Mesenchymal stem cell (in vitro differentiated cells and primary cell): Measurements from ENCODE around the gene PRKCA.

Experiments used
- DNase-seq: peaks from one replicate; pipeline ENCODE4 v3.0.0-alpha.2; 2013
- H2AFZ ChIP-seq: one replicate; pipeline ENCODE4 v1.6.1; 2013; ENCODE audit warnings: low read depth, mild to moderate bottlenecking, control low read depth, inconsistent platforms, low read length, moderate library complexity
- H2AK5ac ChIP-seq: 2 replicates; pipeline ENCODE4 v1.6.1; 2013; ENCODE audit warnings: low read length, moderate library complexity, mild to moderate bottlenecking, inconsistent platforms; ENCODE audit not compliant: severe bottlenecking
- H2BK120ac ChIP-seq: one replicate; pipeline ENCODE4 v1.6.1; 2013; ENCODE audit warnings: low read depth, mild to moderate bottlenecking, inconsistent platforms, low read length, moderate library complexity
- H2BK12ac ChIP-seq, 2 experiments: one replicate each; pipeline ENCODE4 v1.6.1; 2013; ENCODE audit warnings: inconsistent platforms in 2 of 2, low read length in 2 of 2, mild to moderate bottlenecking in 2 of 2, moderate library complexity in 2 of 2, control low read depth in 1 of 2
- H2BK15ac ChIP-seq: one replicate; pipeline ENCODE4 v1.6.1; 2013; ENCODE audit warnings: mild to moderate bottlenecking, low read depth, inconsistent platforms; ENCODE audit not compliant: poor library complexity, severe bottlenecking
- H2BK5ac ChIP-seq: 2 replicates; pipeline ENCODE4 v1.6.1; 2013; ENCODE audit warnings: low read depth, mild to moderate bottlenecking, low read length, control low read depth, inconsistent platforms; ENCODE audit not compliant: poor library complexity, severe bottlenecking
- H3K14ac ChIP-seq, 2 experiments: one replicate each; pipeline ENCODE4 v1.6.1; 2013; ENCODE audit warnings: inconsistent platforms in 2 of 2, low read length in 2 of 2, control low read depth in 1 of 2, mild to moderate bottlenecking in 1 of 2, moderate library complexity in 1 of 2
- H3K18ac ChIP-seq, 2 experiments: one replicate each; pipeline ENCODE4 v1.6.1; 2013; ENCODE audit warnings: inconsistent platforms in 2 of 2, low read length in 2 of 2, control low read depth in 1 of 2, low read depth in 1 of 2, mild to moderate bottlenecking in 1 of 2
- H3K23ac ChIP-seq, 2 experiments: one replicate each; pipeline ENCODE4 v1.6.1; 2013; ENCODE audit warnings: inconsistent platforms in 2 of 2, low read length in 2 of 2, mild to moderate bottlenecking in 2 of 2, moderate library complexity in 2 of 2, control low read depth in 1 of 2
- H3K27ac ChIP-seq: 2 replicates; pipeline ENCODE4 v1.5.1; 2013; ENCODE audit warnings: mild to moderate bottlenecking, moderate library complexity, low read length, control low read depth, inconsistent platforms; ENCODE audit not compliant: poor library complexity, severe bottlenecking
- H3K27me3 ChIP-seq, 2 experiments: 2 replicates each; pipeline versions ENCODE4 v1.6.1 to v1.7.0; 2013; ENCODE audit warnings: low read length in 2 of 2, mild to moderate bottlenecking in 2 of 2, moderate library complexity in 2 of 2, control low read depth in 1 of 2, inconsistent platforms in 1 of 2; ENCODE audit not compliant: control insufficient read depth in 1 of 2, insufficient read depth in 1 of 2
- H3K36me3 ChIP-seq, 2 experiments: 2 replicates each; pipeline versions ENCODE4 v1.6.1 to v1.7.0; 2013; ENCODE audit warnings: low read length in 2 of 2, control low read depth in 1 of 2, inconsistent platforms in 1 of 2, low read depth in 1 of 2, mild to moderate bottlenecking in 1 of 2; ENCODE audit not compliant: insufficient read depth in 2 of 2, control insufficient read depth in 1 of 2
- H3K4ac ChIP-seq, 2 experiments: one replicate each; pipeline ENCODE4 v1.6.1; 2013; ENCODE audit warnings: inconsistent platforms in 2 of 2, low read length in 2 of 2, mild to moderate bottlenecking in 2 of 2, moderate library complexity in 2 of 2, control low read depth in 1 of 2, low read depth in 1 of 2
- H3K4me1 ChIP-seq: 2 replicates; pipeline ENCODE4 v1.6.1; 2013; ENCODE audit warnings: low read depth, low read length, control low read depth; ENCODE audit not compliant: control insufficient read depth, insufficient read depth
- H3K4me2 ChIP-seq: 2 replicates; pipeline ENCODE4 v1.6.1; 2013; ENCODE audit warnings: low read length, mild to moderate bottlenecking, inconsistent platforms; ENCODE audit not compliant: poor library complexity, severe bottlenecking
- H3K4me3 ChIP-seq, 2 experiments: 2 replicates each; pipeline versions ENCODE4 v1.5.1 to v1.7.0; 2013; ENCODE audit warnings: low read length in 2 of 2, mild to moderate bottlenecking in 2 of 2, control low read depth in 1 of 2, low read depth in 1 of 2; ENCODE audit not compliant: insufficient read depth in 1 of 2
- H3K79me1 ChIP-seq: replicated peaks from 2 replicates; pipeline ENCODE4 v1.6.1; 2013; ENCODE audit warnings: mild to moderate bottlenecking, control low read depth, low read length, inconsistent platforms; ENCODE audit not compliant: poor library complexity, severe bottlenecking
- H3K9ac ChIP-seq: 2 replicates; pipeline ENCODE4 v1.7.0; 2013; ENCODE audit warnings: mild to moderate bottlenecking, low read length, moderate library complexity
- H3K9me3 ChIP-seq: 2 replicates; pipeline ENCODE4 v1.7.0; 2013; ENCODE audit warnings: mild to moderate bottlenecking, low read length; ENCODE audit not compliant: control insufficient read depth
- H4K8ac ChIP-seq: one replicate; pipeline ENCODE4 v1.6.1; 2013; ENCODE audit warnings: inconsistent platforms, mild to moderate bottlenecking, low read length, moderate library complexity
- H4K91ac ChIP-seq: one replicate; pipeline ENCODE4 v1.6.1; 2013; ENCODE audit warnings: mild to moderate bottlenecking, low read length, inconsistent platforms
- WGBS: methylation state at CpG from one replicate; pipeline ENCODE4 v1.1.7; 2013; ENCODE audit warnings: mixed read lengths; 5-methylcytosine and 5-hydroxymethylcytosine counted together

PRKCA gene

GRCh38 chr17:66654106-66654740, 351.8 kb downstream of the PRKCA start:
- Histone ChIP-seq H3K36me3 (peaks cover 9 to 18% of the 10 kb centered on the region in 2 experiments), H2AFZ (no peak overlapping the region), H2BK120ac (no peak overlapping the region), H3K14ac (no peak overlapping the region), H3K27me3 (no peaks in the 10 kb centered on the region), H2BK12ac (no peak overlapping the region), H2BK5ac (no peak overlapping the region), H3K4ac (no peak overlapping the region), H4K91ac (no peak overlapping the region), H2BK15ac (no peak overlapping the region), H3K79me1 (peaks cover 16% of the 10 kb centered on the region), H3K9ac (peak overlapping the region; percentile 45), H2AK5ac (no peak overlapping the region), H3K18ac (peak overlapping the region in 1 of 2 experiments; percentile 29), H3K4me1 (peaks cover 4% of the 10 kb centered on the region), H3K23ac (no peak overlapping the region), H3K9me3 (no peaks in the 10 kb centered on the region), H3K4me2 (no peak overlapping the region), H3K27ac (no peak overlapping the region), H4K8ac (no peak overlapping the region), H3K4me3 (peak overlapping the region in 1 of 2 experiments; percentile 25)
- peak; percentile 51 for DNase-seq
- 84% methylated on average over 8 of the region's 9 CpGs for WGBS

DNA sequence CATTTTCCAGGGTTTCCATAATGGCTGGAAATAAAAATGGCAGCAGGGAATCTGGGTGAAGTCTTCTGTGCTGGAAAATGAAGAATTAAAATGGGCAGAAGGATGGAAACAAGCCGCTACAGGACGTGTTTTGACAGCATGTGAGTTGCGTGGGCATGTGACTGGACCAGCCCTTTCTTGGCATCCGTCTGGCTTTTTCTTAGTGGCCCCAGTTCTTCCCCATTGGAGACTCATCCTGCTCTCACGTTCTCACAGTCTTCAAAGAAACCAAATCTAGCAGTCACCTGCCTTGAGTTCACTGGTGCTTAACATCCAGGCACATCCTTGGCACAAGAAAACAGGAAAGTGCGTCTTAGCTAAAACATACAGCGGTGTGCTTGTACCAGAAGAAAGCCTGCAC, 352.4 kb downstream of the PRKCA start:
- no peak overlapping the region for H3K14ac ChIP-seq
- no peak overlapping the region for H2BK12ac ChIP-seq
- WGBS = 98% methylated on average over 7 of the region's 7 CpGs
- H2BK120ac ChIP-seq = no peak overlapping the region
- H2AFZ ChIP-seq = no peak overlapping the region
- H2AK5ac ChIP-seq = no peak overlapping the region
- H3K4me1 ChIP-seq = peaks cover 4% of the 10 kb centered on the region
- no peak overlapping the region for H2BK15ac ChIP-seq
- H3K27me3 ChIP-seq = no peaks in the 10 kb centered on the region
- H3K18ac ChIP-seq = peak overlapping the region in 1 of 2 experiments; percentile 29
- DNase-seq = no peak
- peaks cover 15% of the 10 kb centered on the region for H3K79me1 ChIP-seq
- H3K4ac ChIP-seq = no peak overlapping the region
- H2BK5ac ChIP-seq = no peak overlapping the region
- H4K91ac ChIP-seq = no peak overlapping the region
- H3K36me3 ChIP-seq = peaks cover 9 to 22% of the 10 kb centered on the region in 2 experiments
- no peak overlapping the region for H3K4me2 ChIP-seq
- H3K9me3 ChIP-seq = no peaks in the 10 kb centered on the region
- no peak overlapping the region for H3K27ac ChIP-seq
- peak overlapping the region; percentile 45 for H3K9ac ChIP-seq
- H3K4me3 ChIP-seq = peak overlapping the region in 1 of 2 experiments; percentile 25
- H3K23ac ChIP-seq = no peak overlapping the region
- no peak overlapping the region for H4K8ac ChIP-seq

GRCh38 chr17:66655461-66655860, 353.0 kb downstream of the PRKCA start:
- Histone ChIP-seq H2BK5ac (no peak overlapping the region), H4K8ac (no peak overlapping the region), H3K4me2 (no peak overlapping the region), H2BK120ac (no peak overlapping the region), H3K27ac (no peak overlapping the region), H4K91ac (no peak overlapping the region), H2AK5ac (no peak overlapping the region), H3K18ac (no peak overlapping the region), H2AFZ (no peak overlapping the region), H3K4me1 (peaks cover 4% of the 10 kb centered on the region), H3K23ac (no peak overlapping the region), H2BK15ac (no peak overlapping the region), H3K4me3 (no peak overlapping the region), H3K79me1 (peaks cover 13% of the 10 kb centered on the region), H3K4ac (no peak overlapping the region), H3K9ac (no peak overlapping the region), H3K27me3 (no peaks in the 10 kb centered on the region), H3K14ac (no peak overlapping the region), H3K36me3 (peaks cover 9 to 22% of the 10 kb centered on the region in 2 experiments), H3K9me3 (no peaks in the 10 kb centered on the region), H2BK12ac (no peak overlapping the region)
- DNase-seq = no peak
- 96% methylated on average over 2 of the region's 2 CpGs for WGBS

- Histone ChIP-seq H3K14ac (no peak overlapping the region), H2BK5ac (no peak overlapping the region), H3K18ac (no peak overlapping the region), H3K27ac (no peak overlapping the region), H3K4me3 (no peak overlapping the region), H3K4me2 (no peak overlapping the region), H3K23ac (no peak overlapping the region), H3K4me1 (peaks cover 4% of the 10 kb centered on the region), H2BK12ac (no peak overlapping the region), H2AFZ (no peak overlapping the region), H3K27me3 (no peaks in the 10 kb centered on the region), H3K9ac (no peak overlapping the region), H2AK5ac (no peak overlapping the region), H2BK15ac (no peak overlapping the region), H3K4ac (no peak overlapping the region), H4K91ac (no peak overlapping the region), H3K79me1 (peaks cover 12% of the 10 kb centered on the region), H2BK120ac (no peak overlapping the region), H4K8ac (no peak overlapping the region), H3K36me3 (peaks cover 9 to 22% of the 10 kb centered on the region in 2 experiments), H3K9me3 (no peaks in the 10 kb centered on the region)
- peak; percentile 32 for DNase-seq
- 72% methylated on average over 4 of the region's 4 CpGs for WGBS
Observed at GRCh38 chr17:66655861-66656260, 353.4 kb downstream of the PRKCA start.
